ENCODE results near the gene LMOD2.
A peak's percentile ranks its signal among the peaks of the same experiment; 100 is the strongest.
"Not testable (repeated sequence)": the region's sequence is repeated elsewhere in the genome, so short reads cannot be mapped to it uniquely, and the experiment has no call there.

The LMOD2 gene

GRCh38 chr7:123629281-123629680, 26.4 kb upstream of the LMOD2 start:
- TF ChIP-seq CTCF (IDR thresholded peaks at IDR 0.05; ENCODE audit: insufficient read depth, missing control alignments), result no peak
- DNase-seq (ENCODE audit: insufficient read length, low spot score) (no peak), FAIRE-seq (no peak)

GRCh38 chr7:123632808-123633207, 22.9 kb upstream of the LMOD2 start:
- no peak for FAIRE-seq
- TF ChIP-seq CTCF (IDR thresholded peaks at IDR 0.05; ENCODE audit: insufficient read depth, missing control alignments), result no peak
- DNase-seq (ENCODE audit: insufficient read length, low spot score), result no peak

- DNase-seq (ENCODE audit: insufficient read length, low spot score) (no peak), FAIRE-seq (no peak)
- no peak for TF ChIP-seq CTCF (IDR thresholded peaks at IDR 0.05; ENCODE audit: insufficient read depth, missing control alignments)
Observed at GRCh38 chr7:123633553-123633952, 22.1 kb upstream of the LMOD2 start.

- not testable (repeated sequence) for FAIRE-seq; DNase-seq (ENCODE audit: insufficient read length, low spot score)
Observed at GRCh38 chr7:123634011-123634573, 21.6 kb upstream of the LMOD2 start.

- DNase-seq (ENCODE audit: insufficient read length, low spot score), result no peak
- TF ChIP-seq CTCF (IDR thresholded peaks at IDR 0.05; ENCODE audit: insufficient read depth, missing control alignments), result peak; percentile 80
- FAIRE-seq, result no peak
Observed at GRCh38 chr7:123635551-123636359, 19.9 kb upstream of the LMOD2 start.

- no peak for TF ChIP-seq CTCF (IDR thresholded peaks at IDR 0.05; ENCODE audit: insufficient read depth, missing control alignments)
- FAIRE-seq, result no peak
- no peak for DNase-seq (ENCODE audit: insufficient read length, low spot score)
Observed at GRCh38 chr7:123637203-123637602, 18.5 kb upstream of the LMOD2 start.

- FAIRE-seq, result no peak
- TF ChIP-seq CTCF (IDR thresholded peaks at IDR 0.05; ENCODE audit: insufficient read depth, missing control alignments), result no peak
- no peak for DNase-seq (ENCODE audit: insufficient read length, low spot score)
Observed at GRCh38 chr7:123637878-123638277, 17.8 kb upstream of the LMOD2 start.
